Upper lobe of left lung (tissue), 4 donors: ENCODE measurements around the gene MCTP1.

Experiments used
- EP300 ChIP-seq, 4 donors: sonication (generic); formaldehyde crosslinking; IDR thresholded peaks; one replicate each; pipeline ENCODE4 v1.5.1; 2017; ENCODE audit warnings: antibody characterized with exemption in 4 of 4, control low read depth in 2 of 4
- POLR2A ChIP-seq, 4 donors: fragments of 450-650 bp; IDR thresholded peaks; one replicate each; pipeline ENCODE4 v1.5.1; 2016 to 2017; ENCODE audit warnings: antibody characterized with exemption in 4 of 4, mild to moderate bottlenecking in 2 of 4
- POLR2AphosphoS5 ChIP-seq, 2 donors: sonication (generic); formaldehyde crosslinking; IDR thresholded peaks; one replicate each; pipeline ENCODE4 v1.5.1; 2017; ENCODE audit warnings: antibody characterized with exemption in 2 of 2
- TF ChIP-seq, protein P1 (sequence below), 6 experiments: fragments of 450-650 bp in 4 of 6; fragments of 200-600 bp in 2 of 6; sonication (generic) in 2 of 6; IDR thresholded peaks; one replicate each; pipeline ENCODE4 v1.5.1; 2016 to 2019; ENCODE audit warnings: antibody characterized with exemption in 6 of 6

DNA sequence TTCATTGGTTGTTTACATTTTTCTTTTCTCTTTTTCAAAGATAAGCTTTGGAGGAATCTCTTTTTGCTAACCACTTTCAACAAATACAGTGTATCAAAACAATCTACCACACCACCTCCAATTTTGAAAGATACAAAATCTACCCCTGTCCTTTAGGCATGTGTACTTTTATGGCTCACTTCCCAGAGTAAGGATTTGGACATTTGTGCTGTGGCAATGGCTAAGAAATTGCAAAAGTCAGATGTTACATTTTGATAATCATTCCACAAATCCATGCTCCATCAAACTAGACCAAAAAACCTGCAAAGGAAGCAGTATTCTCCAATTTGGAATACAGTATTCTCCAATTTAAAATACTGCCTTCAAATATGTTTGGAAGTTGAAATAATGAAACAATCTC is 204.9 kb downstream of the MCTP1 start:
- TF ChIP-seq POLR2AphosphoS5 (IDR thresholded peaks at IDR 0.05) (no peak), POLR2A (IDR thresholded peaks at IDR 0.05) (no peak), EP300 (IDR thresholded peaks at IDR 0.05) (no peak)
- TF ChIP-seq, protein P1, sequence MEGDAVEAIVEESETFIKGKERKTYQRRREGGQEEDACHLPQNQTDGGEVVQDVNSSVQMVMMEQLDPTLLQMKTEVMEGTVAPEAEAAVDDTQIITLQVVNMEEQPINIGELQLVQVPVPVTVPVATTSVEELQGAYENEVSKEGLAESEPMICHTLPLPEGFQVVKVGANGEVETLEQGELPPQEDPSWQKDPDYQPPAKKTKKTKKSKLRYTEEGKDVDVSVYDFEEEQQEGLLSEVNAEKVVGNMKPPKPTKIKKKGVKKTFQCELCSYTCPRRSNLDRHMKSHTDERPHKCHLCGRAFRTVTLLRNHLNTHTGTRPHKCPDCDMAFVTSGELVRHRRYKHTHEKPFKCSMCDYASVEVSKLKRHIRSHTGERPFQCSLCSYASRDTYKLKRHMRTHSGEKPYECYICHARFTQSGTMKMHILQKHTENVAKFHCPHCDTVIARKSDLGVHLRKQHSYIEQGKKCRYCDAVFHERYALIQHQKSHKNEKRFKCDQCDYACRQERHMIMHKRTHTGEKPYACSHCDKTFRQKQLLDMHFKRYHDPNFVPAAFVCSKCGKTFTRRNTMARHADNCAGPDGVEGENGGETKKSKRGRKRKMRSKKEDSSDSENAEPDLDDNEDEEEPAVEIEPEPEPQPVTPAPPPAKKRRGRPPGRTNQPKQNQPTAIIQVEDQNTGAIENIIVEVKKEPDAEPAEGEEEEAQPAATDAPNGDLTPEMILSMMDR (IDR thresholded peaks at IDR 0.05): no peak
